ENCODE data around the gene PLCD3.

PLCD3 gene

DNA sequence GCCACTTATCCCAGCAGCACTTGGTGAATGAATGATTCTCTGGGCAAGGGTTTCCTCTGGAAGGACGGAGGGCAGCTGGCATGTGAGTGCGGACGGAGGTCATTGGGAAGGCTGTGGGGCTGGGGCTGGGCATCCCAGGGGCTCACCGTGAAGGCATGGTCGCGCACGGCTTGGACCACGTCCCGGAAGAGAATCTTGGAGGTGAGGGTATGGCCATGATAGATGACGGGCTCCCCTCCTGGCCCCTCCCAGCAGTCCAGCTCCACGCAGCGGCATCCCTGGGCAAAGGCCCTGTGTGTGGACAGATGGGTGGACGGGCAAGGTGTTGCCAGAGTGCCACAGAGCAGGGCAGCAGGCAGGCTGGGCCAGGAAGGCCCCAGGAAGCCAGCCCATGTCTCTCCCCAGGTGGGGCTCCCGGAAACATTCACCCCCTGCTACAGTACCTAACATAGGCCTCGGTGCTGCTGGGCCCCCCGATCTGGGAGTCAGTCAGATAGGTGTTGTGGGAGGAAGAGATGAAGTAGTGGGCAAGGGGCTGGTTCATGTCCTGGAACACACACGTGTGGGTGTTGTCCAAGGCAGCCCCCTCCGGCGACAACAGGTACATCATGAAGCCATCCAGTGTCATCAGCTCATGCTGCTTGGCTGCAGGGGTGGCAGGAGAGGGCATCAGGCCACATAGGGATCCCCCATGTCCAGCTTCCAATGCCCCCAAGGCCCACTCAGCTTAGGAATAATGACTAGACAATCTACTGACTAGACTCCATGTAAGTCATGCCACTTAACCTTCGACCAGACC lies 14.3 kb downstream of the PLCD3 start:
- Histone ChIP-seq H3K36me3 (ENCODE audit: control insufficient read depth in 1 of 2, insufficient read depth in 2 of 2, low read length in 2 of 2) (no peaks in the 10 kb centered on the region), H3K4me3 (ENCODE audit: low read depth in 1 of 2, low read length in 2 of 2) (no peak overlapping the region), H3K9me3 (ENCODE audit: control insufficient read depth in 1 of 2, low read length in 2 of 2) (no peaks in the 10 kb centered on the region), H3K27ac (ENCODE audit: low read depth, low read length) (no peak overlapping the region), H3K4me1 (ENCODE audit: control insufficient read depth in 1 of 2, insufficient read depth in 2 of 2, low read length in 2 of 2) (peaks cover 7 to 8% of the 10 kb centered on the region in 2 donors), H3K9ac (ENCODE audit: low read depth in 1 of 2, low read length in 2 of 2) (no peak overlapping the region), H3K27me3 (ENCODE audit: control insufficient read depth in 1 of 2, insufficient read depth in 2 of 2, low read length in 2 of 2) (no peaks in the 10 kb centered on the region)

GRCh38 chr17:45117334-45117733 lies 15.0 kb downstream of the PLCD3 start:
- H3K4me3 ChIP-seq (ENCODE audit: low read depth in 1 of 2, low read length in 2 of 2), result no peak overlapping the region
- no peaks in the 10 kb centered on the region for H3K9me3 ChIP-seq (ENCODE audit: control insufficient read depth in 1 of 2, low read length in 2 of 2)
- no peaks in the 10 kb centered on the region for H3K27me3 ChIP-seq (ENCODE audit: control insufficient read depth in 1 of 2, insufficient read depth in 2 of 2, low read length in 2 of 2)
- H3K4me1 ChIP-seq (ENCODE audit: control insufficient read depth in 1 of 2, insufficient read depth in 2 of 2, low read length in 2 of 2), result peaks cover 0 to 1% of the 10 kb centered on the region in 2 donors
- H3K9ac ChIP-seq (ENCODE audit: low read depth in 1 of 2, low read length in 2 of 2), result no peak overlapping the region
- no peak overlapping the region for H3K27ac ChIP-seq (ENCODE audit: low read depth, low read length)
- no peaks in the 10 kb centered on the region for H3K36me3 ChIP-seq (ENCODE audit: control insufficient read depth in 1 of 2, insufficient read depth in 2 of 2, low read length in 2 of 2)

DNA sequence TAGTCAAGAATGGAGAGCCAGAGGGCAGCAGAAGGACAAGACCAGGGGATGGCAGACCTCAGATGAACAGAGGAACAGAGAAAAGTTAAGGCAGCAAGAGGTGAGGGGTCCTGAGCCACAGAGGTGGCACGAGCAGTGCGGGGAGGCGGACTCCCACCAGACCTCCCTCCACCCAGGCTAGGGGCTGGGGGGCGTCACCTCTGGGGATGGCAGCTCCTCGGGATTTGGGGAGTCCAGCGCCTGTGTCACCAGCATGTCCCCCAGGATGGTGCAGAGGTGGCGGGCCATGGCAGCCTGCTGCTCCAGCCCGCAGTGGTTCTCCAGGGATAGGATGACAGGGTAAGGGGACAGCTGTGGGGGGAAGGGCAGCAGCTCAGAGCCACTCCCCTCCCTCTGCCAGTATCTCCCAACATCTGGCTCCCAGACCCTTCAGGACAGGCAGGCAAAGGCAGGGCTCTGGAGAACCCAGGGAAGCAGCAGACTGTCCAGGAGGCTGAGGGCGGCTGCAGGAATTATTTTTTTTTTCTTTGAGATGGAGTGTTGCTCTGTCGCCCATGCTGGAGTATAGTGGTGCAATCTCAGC lies 15.8 kb downstream of the PLCD3 start:
- no peak overlapping the region for H3K27ac ChIP-seq (ENCODE audit: low read depth, low read length)
- no peak overlapping the region for H3K4me3 ChIP-seq (ENCODE audit: low read depth in 1 of 2, low read length in 2 of 2)
- no peaks in the 10 kb centered on the region for H3K9me3 ChIP-seq (ENCODE audit: control insufficient read depth in 1 of 2, low read length in 2 of 2)
- H3K36me3 ChIP-seq (ENCODE audit: control insufficient read depth in 1 of 2, insufficient read depth in 2 of 2, low read length in 2 of 2), result no peaks in the 10 kb centered on the region
- H3K27me3 ChIP-seq (ENCODE audit: control insufficient read depth in 1 of 2, insufficient read depth in 2 of 2, low read length in 2 of 2), result no peaks in the 10 kb centered on the region
- no peak overlapping the region for H3K9ac ChIP-seq (ENCODE audit: low read depth in 1 of 2, low read length in 2 of 2)
- H3K4me1 ChIP-seq (ENCODE audit: control insufficient read depth in 1 of 2, insufficient read depth in 2 of 2, low read length in 2 of 2), result no peaks in the 10 kb centered on the region

DNA sequence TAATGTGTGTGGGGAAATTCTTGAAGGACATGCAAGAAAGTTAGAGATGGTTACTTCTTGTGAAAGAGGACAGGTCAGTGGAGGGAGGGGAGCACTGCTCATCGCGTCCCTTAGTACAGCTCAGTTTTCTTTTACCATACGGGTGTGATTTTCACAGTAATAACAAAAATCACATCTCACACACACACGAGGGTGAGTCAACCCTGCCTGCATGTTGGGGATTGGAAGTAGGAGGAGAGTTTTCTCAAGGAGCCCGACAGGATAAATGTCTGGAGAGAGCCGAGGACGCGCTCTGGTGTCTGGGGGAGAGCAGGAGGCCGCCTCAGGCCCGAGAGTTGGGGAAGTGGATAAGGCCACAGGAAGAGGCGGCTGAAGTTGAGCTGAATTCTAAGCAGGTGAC lies 16.4 kb downstream of the PLCD3 start:
- Histone ChIP-seq H3K9ac (ENCODE audit: low read depth in 1 of 2, low read length in 2 of 2) (no peak overlapping the region), H3K36me3 (ENCODE audit: control insufficient read depth in 1 of 2, insufficient read depth in 2 of 2, low read length in 2 of 2) (no peaks in the 10 kb centered on the region), H3K27ac (ENCODE audit: low read depth, low read length) (no peak overlapping the region), H3K4me3 (ENCODE audit: low read depth in 1 of 2, low read length in 2 of 2) (no peak overlapping the region), H3K27me3 (ENCODE audit: control insufficient read depth in 1 of 2, insufficient read depth in 2 of 2, low read length in 2 of 2) (no peaks in the 10 kb centered on the region), H3K9me3 (ENCODE audit: control insufficient read depth in 1 of 2, low read length in 2 of 2) (no peaks in the 10 kb centered on the region), H3K4me1 (ENCODE audit: control insufficient read depth in 1 of 2, insufficient read depth in 2 of 2, low read length in 2 of 2) (no peaks in the 10 kb centered on the region)

DNA sequence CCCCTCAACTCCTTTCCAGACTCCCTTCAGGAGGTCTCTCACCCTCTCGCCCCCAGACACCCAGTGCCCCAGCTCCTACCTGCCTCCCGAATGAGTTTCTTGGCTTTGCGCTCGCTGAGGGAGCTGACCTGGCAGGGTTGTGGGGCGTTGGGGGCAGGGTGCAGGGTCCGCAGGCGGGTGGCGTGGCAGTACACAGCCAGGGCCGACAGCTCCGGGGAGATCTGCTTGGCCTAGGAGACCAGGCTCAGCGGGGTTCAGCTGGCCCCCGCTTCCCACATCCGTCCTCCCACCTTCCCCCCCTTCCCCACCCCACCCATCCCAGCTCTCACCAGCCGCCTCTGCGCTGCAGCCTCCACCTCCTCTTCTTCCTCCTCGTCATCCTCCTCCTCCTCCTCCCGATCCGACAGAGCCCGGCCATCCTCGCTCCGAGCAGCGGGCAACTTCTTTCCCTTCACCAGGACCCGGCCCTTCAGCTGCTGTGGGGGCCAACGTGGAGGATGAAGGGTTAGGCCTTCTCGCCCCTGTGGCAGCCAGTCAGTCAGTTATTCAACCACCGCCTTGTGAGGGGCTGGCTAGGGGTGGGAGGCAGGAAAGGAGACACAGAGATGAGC lies 17.2 kb downstream of the PLCD3 start:
- Histone ChIP-seq H3K9ac (ENCODE audit: low read depth in 1 of 2, low read length in 2 of 2) (no peak overlapping the region), H3K4me1 (ENCODE audit: control insufficient read depth in 1 of 2, insufficient read depth in 2 of 2, low read length in 2 of 2) (no peaks in the 10 kb centered on the region), H3K9me3 (ENCODE audit: control insufficient read depth in 1 of 2, low read length in 2 of 2) (no peaks in the 10 kb centered on the region), H3K27ac (ENCODE audit: low read depth, low read length) (no peak overlapping the region), H3K27me3 (ENCODE audit: control insufficient read depth in 1 of 2, insufficient read depth in 2 of 2, low read length in 2 of 2) (no peaks in the 10 kb centered on the region), H3K4me3 (ENCODE audit: low read depth in 1 of 2, low read length in 2 of 2) (no peak overlapping the region), H3K36me3 (ENCODE audit: control insufficient read depth in 1 of 2, insufficient read depth in 2 of 2, low read length in 2 of 2) (no peaks in the 10 kb centered on the region)

DNA sequence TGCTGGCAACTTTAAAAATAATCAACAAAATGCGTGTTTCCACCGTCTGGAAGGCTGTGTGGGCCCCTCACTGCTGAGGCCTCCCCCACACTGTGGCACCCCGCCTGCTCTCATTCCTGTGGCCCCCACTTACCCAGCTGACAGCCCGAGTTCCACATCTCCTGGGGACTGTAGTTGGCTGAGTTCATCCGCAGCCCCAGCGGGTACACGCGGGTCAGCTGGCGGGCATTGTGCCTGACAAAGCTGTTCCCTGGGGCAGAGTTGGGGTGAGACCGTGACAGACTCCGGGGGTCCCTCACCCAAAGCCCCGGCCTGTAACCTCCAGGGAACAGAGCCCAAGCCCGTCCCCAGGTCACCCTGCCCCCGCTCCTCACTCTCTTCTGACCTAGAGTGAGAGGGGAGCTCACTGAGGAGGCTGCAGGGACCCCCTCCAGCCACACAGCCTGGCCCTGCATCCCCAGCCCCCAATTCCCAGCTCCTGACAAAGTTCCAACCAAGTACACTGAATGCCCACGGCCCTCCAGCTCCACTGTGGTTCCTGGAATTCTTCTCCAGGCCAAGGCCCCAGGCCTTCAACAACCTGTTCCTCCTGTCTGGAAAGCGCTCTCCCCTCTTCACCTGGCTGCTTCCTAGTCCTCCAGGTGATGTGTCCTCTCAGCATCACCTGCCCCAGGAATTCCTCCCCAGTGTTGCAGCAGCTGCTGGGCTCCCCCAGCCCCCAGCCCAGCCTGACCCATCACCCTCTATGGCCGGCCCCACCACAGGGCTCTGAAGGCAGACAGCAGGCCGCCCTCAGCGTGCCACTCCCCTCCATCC lies 18.0 kb downstream of the PLCD3 start:
- H3K9ac ChIP-seq (ENCODE audit: low read depth in 1 of 2, low read length in 2 of 2), result no peak overlapping the region
- no peaks in the 10 kb centered on the region for H3K36me3 ChIP-seq (ENCODE audit: control insufficient read depth in 1 of 2, insufficient read depth in 2 of 2, low read length in 2 of 2)

GRCh38 chr17:45113424-45113754 lies 18.9 kb downstream of the PLCD3 start:
- Histone ChIP-seq H3K27me3 (ENCODE audit: control insufficient read depth in 1 of 2, insufficient read depth in 2 of 2, low read length in 2 of 2) (no peaks in the 10 kb centered on the region), H3K4me3 (ENCODE audit: low read depth in 1 of 2, low read length in 2 of 2) (no peak overlapping the region), H3K4me1 (ENCODE audit: control insufficient read depth in 1 of 2, insufficient read depth in 2 of 2, low read length in 2 of 2) (no peaks in the 10 kb centered on the region), H3K9ac (ENCODE audit: low read depth in 1 of 2, low read length in 2 of 2) (no peak overlapping the region), H3K27ac (ENCODE audit: low read depth, low read length) (no peak overlapping the region), H3K36me3 (ENCODE audit: control insufficient read depth in 1 of 2, insufficient read depth in 2 of 2, low read length in 2 of 2) (peaks cover 0 to 6% of the 10 kb centered on the region in 2 donors), H3K9me3 (ENCODE audit: control insufficient read depth in 1 of 2, low read length in 2 of 2) (no peaks in the 10 kb centered on the region)

More for the DNA sequence above, 18.0 kb downstream of the PLCD3 start:
- no peaks in the 10 kb centered on the region for H3K9me3 ChIP-seq (ENCODE audit: control insufficient read depth in 1 of 2, low read length in 2 of 2)
- H3K4me1 ChIP-seq (ENCODE audit: control insufficient read depth in 1 of 2, insufficient read depth in 2 of 2, low read length in 2 of 2), result no peaks in the 10 kb centered on the region
- H3K27me3 ChIP-seq (ENCODE audit: control insufficient read depth in 1 of 2, insufficient read depth in 2 of 2, low read length in 2 of 2), result no peaks in the 10 kb centered on the region
- H3K27ac ChIP-seq (ENCODE audit: low read depth, low read length), result no peak overlapping the region
- no peak overlapping the region for H3K4me3 ChIP-seq (ENCODE audit: low read depth in 1 of 2, low read length in 2 of 2)

DNA sequence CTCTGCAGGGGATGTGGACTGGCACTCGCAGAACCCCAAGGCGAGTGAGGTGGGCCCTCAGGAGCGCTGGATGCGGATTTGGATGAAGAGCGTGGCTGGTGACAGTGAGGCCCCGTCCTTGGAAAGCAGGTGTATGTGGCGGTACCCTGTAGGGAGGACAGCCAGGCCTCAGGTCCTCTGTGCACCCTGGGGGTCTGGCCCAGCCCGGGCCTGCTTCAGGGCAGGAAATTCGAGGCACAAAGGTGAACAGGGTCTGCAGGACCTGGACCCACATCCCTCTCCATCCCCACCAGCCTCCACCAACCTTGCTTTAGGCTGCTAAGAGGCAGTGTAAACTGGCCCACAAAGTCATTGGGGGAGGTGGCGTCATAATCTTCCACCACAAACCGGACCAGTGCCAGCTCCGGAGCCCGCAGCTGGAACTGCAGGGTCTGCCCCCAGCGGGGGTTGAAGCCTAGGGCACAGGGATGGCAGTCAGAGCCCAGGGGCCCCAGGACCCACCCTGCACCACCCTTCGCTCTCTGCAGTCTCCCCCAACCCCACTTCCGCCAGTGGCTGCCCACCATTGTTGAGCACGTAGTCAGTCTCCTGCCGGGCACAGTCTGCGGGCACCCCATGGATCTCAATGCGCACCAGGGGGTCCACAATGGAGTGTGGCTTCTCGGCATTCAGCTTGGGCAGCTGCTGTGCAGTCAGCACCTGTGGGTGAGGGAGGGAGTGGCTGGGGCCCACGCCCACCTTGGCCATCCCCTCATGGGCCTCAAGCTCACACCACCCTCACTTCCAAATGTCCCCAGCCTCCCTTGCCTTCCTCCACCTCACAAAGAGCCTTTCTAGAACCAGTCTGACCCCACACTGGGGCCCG lies 19.5 kb downstream of the PLCD3 start:
- H3K4me1 ChIP-seq (ENCODE audit: control insufficient read depth in 1 of 2, insufficient read depth in 2 of 2, low read length in 2 of 2), result no peaks in the 10 kb centered on the region
- no peaks in the 10 kb centered on the region for H3K9me3 ChIP-seq (ENCODE audit: control insufficient read depth in 1 of 2, low read length in 2 of 2)
- no peak overlapping the region for H3K9ac ChIP-seq (ENCODE audit: low read depth in 1 of 2, low read length in 2 of 2)
- peaks cover 0 to 12% of the 10 kb centered on the region in 2 donors for H3K36me3 ChIP-seq (ENCODE audit: control insufficient read depth in 1 of 2, insufficient read depth in 2 of 2, low read length in 2 of 2)
- no peak overlapping the region for H3K27ac ChIP-seq (ENCODE audit: low read depth, low read length)
- H3K4me3 ChIP-seq (ENCODE audit: low read depth in 1 of 2, low read length in 2 of 2), result no peak overlapping the region
- no peaks in the 10 kb centered on the region for H3K27me3 ChIP-seq (ENCODE audit: control insufficient read depth in 1 of 2, insufficient read depth in 2 of 2, low read length in 2 of 2)

GRCh38 chr17:45111850-45112249 lies 20.5 kb downstream of the PLCD3 start:
- Histone ChIP-seq H3K4me1 (ENCODE audit: control insufficient read depth in 1 of 2, insufficient read depth in 2 of 2, low read length in 2 of 2) (no peaks in the 10 kb centered on the region), H3K4me3 (ENCODE audit: low read depth in 1 of 2, low read length in 2 of 2) (no peak overlapping the region), H3K27me3 (ENCODE audit: control insufficient read depth in 1 of 2, insufficient read depth in 2 of 2, low read length in 2 of 2) (no peaks in the 10 kb centered on the region), H3K9me3 (ENCODE audit: control insufficient read depth in 1 of 2, low read length in 2 of 2) (no peaks in the 10 kb centered on the region), H3K27ac (ENCODE audit: low read depth, low read length) (no peak overlapping the region), H3K9ac (ENCODE audit: low read depth in 1 of 2, low read length in 2 of 2) (no peak overlapping the region), H3K36me3 (ENCODE audit: control insufficient read depth in 1 of 2, insufficient read depth in 2 of 2, low read length in 2 of 2) (peaks cover 2 to 22% of the 10 kb centered on the region in 2 donors)
